Type B pancreatic cell (in vitro differentiated cells): ENCODE measurements around the gene SLC16A10. TPM values are rescaled to one million over a fixed set of nuclear protein-coding genes. Genes with fewer than 3 reads are reported as not detected.

ENCODE experiments used
- DNase-seq: peaks from one replicate; pipeline ENCODE4 v3.0.0; 2021; ENCODE audit warnings: mixed read lengths; ENCODE audit not compliant: unreplicated experiment; ENCODE audit errors: extremely low spot score
- H3K27ac Mint-ChIP-seq: 2 replicates; pipeline ENCODE4 v1.8.0; 2021; ENCODE audit warnings: mild to moderate bottlenecking, mixed read lengths
- H3K27me3 Mint-ChIP-seq: 2 replicates; pipeline ENCODE4 v1.8.0; 2021; ENCODE audit warnings: mixed read lengths
- H3K36me3 Mint-ChIP-seq: 2 replicates; pipeline ENCODE4 v1.8.0; 2021; ENCODE audit warnings: mixed read lengths
- H3K4me1 Mint-ChIP-seq: one replicate; pipeline ENCODE4 v1.8.0; 2021; ENCODE audit warnings: mixed read lengths; ENCODE audit not compliant: unreplicated experiment
- H3K4me3 Mint-ChIP-seq: 2 replicates; pipeline ENCODE4 v1.8.0; 2021; ENCODE audit warnings: mild to moderate bottlenecking, mixed read lengths
- H3K9me3 Mint-ChIP-seq: 2 replicates; pipeline ENCODE4 v1.8.0; 2021; ENCODE audit warnings: mixed read lengths
- total RNA-seq: library from RNA; stranded (reverse); gene quantifications from 2 replicates; pipeline ENCODE4 v1.2.1, GENCODE V29; 2021; ENCODE audit warnings: low replicate concordance
- TF ChIP-seq, protein P1 (sequence below): fragments of 200-600 bp; sonication (generic); conservative IDR thresholded peaks from 2 replicates; pipeline ENCODE4 v1.5.0; 2021; ENCODE audit warnings: antibody characterized with exemption, mild to moderate bottlenecking

SLC16A10 gene
- total RNA-seq, 1 donor from 2014 or later = 16.9 TPM

DNA sequence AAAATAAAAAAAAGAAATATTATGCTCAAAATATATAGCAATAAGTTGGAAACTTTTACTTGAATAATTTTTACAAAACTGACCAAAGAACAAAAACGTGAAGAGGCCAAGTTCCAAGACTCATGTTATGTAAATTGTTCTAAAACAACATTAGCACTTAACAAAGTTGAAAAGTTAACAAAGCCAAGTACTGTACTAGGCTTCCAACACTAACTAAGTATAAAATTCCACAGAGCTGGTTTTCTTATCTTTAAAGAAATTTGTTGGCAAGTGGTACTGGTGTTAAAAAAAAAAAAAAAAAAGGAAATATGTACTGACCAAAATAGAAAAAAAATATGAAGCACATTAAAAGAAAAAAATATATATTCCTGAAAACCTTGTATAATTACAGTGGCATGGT is 127.8 kb downstream of the SLC16A10 start:
- DNase-seq = no peak
- peaks cover 3% of the 10 kb centered on the region for H3K4me1 Mint-ChIP-seq
- TF ChIP-seq, protein P1, sequence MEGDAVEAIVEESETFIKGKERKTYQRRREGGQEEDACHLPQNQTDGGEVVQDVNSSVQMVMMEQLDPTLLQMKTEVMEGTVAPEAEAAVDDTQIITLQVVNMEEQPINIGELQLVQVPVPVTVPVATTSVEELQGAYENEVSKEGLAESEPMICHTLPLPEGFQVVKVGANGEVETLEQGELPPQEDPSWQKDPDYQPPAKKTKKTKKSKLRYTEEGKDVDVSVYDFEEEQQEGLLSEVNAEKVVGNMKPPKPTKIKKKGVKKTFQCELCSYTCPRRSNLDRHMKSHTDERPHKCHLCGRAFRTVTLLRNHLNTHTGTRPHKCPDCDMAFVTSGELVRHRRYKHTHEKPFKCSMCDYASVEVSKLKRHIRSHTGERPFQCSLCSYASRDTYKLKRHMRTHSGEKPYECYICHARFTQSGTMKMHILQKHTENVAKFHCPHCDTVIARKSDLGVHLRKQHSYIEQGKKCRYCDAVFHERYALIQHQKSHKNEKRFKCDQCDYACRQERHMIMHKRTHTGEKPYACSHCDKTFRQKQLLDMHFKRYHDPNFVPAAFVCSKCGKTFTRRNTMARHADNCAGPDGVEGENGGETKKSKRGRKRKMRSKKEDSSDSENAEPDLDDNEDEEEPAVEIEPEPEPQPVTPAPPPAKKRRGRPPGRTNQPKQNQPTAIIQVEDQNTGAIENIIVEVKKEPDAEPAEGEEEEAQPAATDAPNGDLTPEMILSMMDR = no peak
- H3K9me3 Mint-ChIP-seq = no peaks in the 10 kb centered on the region
- no peaks in the 10 kb centered on the region for H3K27me3 Mint-ChIP-seq
- H3K4me3 Mint-ChIP-seq = no peak overlapping the region
- H3K36me3 Mint-ChIP-seq = no peaks in the 10 kb centered on the region
- no peak overlapping the region for H3K27ac Mint-ChIP-seq

DNA sequence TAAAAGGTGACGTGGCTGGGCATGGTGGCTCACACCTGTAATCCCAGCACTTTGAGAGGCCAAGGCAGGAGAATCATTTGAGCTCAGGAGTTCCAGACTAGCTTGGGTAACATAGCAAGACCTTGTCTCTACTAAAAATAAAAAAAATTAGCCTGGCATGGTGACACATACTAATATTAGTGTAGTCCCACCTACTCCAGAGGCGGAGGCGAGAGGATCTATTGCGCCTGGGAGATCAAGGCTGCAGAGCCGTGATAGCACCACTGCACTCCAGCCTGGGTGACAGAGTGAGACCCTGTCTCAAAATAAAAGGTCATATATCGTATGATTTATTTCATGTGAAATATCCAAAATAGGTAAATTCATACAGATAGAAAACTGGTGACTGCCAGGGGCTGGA is 132.5 kb downstream of the SLC16A10 start:
- Mint-ChIP-seq H3K4me1 (peaks cover 4% of the 10 kb centered on the region), H3K27ac (no peak overlapping the region), H3K4me3 (no peak overlapping the region), H3K27me3 (no peaks in the 10 kb centered on the region), H3K9me3 (no peaks in the 10 kb centered on the region), H3K36me3 (no peaks in the 10 kb centered on the region)
- no peak for DNase-seq
- TF ChIP-seq, protein P1 = no peak

- DNase-seq = no peak
- TF ChIP-seq, protein P1 = no peak
- Mint-ChIP-seq H3K4me3 (no peak overlapping the region), H3K27me3 (no peaks in the 10 kb centered on the region), H3K9me3 (no peaks in the 10 kb centered on the region), H3K36me3 (no peaks in the 10 kb centered on the region), H3K27ac (no peak overlapping the region), H3K4me1 (peaks cover 4% of the 10 kb centered on the region)
Measured at GRCh38 chr6:111220383-111221031, 133.2 kb downstream of the SLC16A10 start.

GRCh38 chr6:111221804-111222203 is 134.5 kb downstream of the SLC16A10 start:
- H3K27me3 Mint-ChIP-seq = no peaks in the 10 kb centered on the region
- H3K9me3 Mint-ChIP-seq = no peaks in the 10 kb centered on the region
- H3K4me3 Mint-ChIP-seq = no peak overlapping the region
- peaks cover 4% of the 10 kb centered on the region for H3K4me1 Mint-ChIP-seq
- no peak for DNase-seq
- no peaks in the 10 kb centered on the region for H3K36me3 Mint-ChIP-seq
- TF ChIP-seq, protein P1 = no peak
- H3K27ac Mint-ChIP-seq = no peak overlapping the region

GRCh38 chr6:111222341-111222740 is 135.0 kb downstream of the SLC16A10 start:
- no peaks in the 10 kb centered on the region for H3K9me3 Mint-ChIP-seq
- no peaks in the 10 kb centered on the region for H3K36me3 Mint-ChIP-seq
- H3K27me3 Mint-ChIP-seq = no peaks in the 10 kb centered on the region
- no peak overlapping the region for H3K27ac Mint-ChIP-seq
- H3K4me1 Mint-ChIP-seq = peaks cover 4% of the 10 kb centered on the region
- TF ChIP-seq, protein P1 = no peak
- DNase-seq = no peak
- H3K4me3 Mint-ChIP-seq = no peak overlapping the region
